ENCODE results near the gene CYP4F3.
"Not testable (repeated sequence)": the region's sequence is repeated elsewhere in the genome, so short reads cannot be mapped to it uniquely, and the experiment has no call there.

The CYP4F3 gene

DNA sequence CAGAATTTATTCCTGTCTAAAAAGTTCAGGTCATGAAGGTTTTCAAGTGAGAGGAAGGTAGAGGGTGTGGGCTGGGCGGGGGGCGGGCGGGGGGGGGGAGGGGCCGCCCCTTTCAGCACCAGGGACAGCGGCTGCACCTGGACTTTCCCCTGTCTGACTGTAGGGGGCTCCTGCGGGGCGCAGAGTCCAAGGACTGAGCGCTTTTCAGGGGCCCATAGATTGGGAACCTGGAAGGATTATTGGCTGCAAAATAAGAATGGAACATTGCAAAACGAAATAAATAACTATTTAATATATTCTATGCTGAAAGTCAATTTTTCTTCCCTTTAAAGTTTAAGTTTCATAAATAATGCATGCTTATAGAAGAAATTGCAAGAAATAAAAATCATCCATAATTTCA, 8.9 kb upstream of the CYP4F3 start:
- no peak for DNase-seq

DNA sequence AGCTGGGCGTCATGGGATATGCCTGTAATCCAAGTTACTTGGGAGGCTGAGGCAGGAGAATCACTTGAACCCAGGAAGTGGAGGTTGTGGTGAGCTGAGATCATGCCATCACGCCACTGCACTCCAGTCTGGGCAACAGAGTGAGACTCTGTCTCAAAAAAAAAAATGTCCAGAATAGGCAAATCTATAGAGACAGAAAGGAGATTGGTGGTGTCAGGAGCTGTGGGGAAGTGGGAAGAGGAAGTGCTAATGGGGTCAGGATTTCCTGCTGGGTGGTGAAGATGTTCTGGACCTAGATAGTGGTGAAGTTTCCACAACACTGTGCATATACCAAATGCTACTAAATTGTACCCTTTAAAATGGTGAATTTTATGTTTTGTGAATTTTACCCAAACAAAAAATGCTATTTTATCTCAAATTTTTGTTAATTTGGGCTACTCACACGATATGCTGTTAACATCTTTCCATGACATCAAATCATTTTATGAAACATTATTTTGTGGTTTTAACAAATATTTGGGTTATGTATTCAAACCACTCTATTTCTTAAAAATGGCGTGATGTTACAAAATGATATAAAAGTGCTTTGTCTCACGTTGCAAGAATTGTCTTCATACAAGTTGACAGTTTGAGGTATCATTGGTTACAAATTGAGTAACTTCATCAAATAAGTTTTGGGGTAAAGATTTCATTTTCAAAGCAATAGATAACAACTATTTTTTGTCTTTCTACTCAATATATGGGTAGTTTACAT, 7.4 kb upstream of the CYP4F3 start:
- no peak for DNase-seq

DNA sequence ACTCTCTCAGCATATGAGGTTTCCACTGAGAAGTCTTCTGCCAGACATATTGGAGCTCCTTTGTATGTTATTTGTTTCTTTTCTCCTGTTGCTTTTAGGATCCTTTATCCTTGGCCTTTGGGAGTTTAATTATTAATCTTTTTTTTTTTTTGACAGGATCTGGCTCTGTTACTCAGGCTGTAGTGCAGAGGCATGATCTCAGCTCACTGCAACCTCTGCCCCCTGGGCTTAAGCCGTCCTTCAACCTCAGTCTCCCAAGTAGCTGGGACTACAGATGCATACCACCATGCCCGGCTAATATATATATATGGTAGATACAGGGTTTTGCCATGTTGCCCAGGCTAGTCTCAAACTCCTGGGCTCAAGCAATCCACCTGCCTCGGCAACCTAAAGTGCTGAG, 6.6 kb upstream of the CYP4F3 start:
- no peak for DNase-seq

DNA sequence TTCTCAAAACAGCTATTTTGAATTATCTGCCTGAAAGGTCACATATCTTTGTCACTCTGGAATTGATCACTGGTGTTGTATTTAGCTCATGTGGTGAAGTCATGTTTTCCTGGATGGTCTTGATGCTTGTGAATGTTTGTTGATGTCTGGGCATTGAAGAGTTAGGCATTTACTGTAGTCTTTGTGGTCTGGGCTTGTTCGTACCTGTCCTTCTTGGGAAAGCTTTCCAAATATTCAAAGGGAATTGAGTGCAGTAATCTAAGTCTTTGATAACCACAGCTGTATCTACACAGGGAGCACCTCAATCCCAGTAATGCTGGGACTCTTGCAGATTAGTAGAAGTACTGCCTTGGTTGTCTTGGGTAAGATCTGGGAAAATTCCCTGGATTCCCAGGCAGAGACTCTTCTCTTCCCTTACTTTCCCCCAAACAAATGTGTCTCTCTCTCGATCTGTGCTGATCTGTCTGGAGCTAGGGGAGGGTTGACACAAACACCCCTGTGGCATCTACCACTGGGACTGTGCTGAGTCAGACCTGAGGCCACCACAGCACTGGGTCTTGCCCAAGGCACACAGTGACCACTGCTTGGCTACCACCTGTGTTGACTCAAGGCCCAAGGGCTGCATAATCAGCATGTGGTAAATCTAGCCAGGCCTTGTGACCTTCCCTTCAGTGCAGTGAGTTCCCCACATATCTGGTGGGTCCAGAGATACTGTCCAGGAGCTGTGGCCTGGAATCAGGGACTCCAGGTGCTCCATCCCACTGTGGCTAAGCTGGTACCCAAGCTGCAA, 5.5 kb upstream of the CYP4F3 start:
- no peak for DNase-seq

DNA sequence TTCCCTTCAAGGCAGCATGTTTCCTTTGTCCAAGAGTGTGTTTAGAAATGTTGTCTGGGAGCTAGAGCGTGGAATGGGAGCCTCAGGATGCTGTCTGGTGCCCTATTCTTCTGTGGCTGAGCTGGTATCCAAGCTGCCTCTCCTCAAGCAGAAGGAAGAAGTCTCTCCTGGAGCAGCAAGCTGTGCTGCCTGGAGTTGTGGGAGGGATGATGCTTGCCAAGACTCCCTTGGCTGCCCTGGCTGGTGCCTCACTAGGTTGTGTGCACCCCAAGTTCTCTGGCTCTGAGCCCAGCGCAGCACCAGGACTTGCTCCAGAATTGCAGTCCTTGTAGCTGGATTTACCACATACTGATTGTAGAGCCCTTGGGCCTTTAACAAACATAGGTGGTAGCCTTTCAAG, 4.7 kb upstream of the CYP4F3 start:
- DNase-seq = no peak

DNA sequence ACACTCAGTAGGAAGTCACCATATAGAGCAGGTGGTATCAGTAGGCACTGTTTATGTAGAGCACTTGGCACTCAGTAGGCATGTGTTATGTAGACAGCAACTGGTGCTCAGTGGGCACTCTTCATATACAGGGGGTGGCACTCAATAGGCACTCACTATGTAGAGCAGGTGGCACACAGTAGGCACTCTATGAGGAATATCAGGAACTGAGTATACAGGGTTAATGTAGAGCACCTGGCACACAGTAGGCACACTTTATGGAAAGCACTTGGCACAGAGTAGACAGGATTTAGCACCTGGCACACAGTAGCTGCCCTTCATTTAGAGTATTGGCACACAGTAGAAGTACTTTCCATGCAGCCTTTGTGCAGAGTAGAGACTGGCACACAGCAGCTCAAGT, 1.1 kb upstream of the CYP4F3 start:
- DNase-seq = no peak

DNA sequence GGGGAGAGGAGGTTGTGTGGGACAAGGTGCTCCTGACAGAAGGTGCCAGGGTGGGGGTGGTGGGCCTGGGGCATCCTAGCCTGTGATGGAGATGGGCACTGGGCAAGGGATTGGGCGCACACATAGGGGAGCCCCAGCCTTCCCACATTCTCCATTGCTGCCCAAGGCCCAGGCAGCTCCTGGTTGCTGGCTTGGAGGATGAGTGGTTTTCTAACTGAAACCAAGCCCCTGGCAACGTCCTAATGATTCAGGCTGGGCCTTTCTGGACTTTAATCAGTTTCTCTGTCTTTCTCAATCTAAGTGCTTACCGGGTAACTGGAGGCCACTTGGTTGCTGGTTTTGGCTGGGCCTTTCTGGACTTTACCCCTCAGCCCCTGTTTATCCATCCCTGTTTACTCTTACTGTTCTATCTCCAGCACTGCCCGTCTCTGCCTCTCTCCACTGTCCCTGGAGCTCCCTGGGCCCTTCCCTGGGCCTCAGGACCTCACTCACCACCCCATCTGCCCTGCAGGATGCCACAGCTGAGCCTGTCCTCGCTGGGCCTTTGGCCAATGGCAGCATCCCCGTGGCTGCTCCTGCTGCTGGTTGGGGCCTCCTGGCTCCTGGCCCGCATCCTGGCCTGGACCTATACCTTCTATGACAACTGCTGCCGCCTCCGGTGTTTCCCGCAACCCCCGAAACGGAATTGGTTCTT, 354 bp downstream of the CYP4F3 start:
- DNase-seq = no peak

DNA sequence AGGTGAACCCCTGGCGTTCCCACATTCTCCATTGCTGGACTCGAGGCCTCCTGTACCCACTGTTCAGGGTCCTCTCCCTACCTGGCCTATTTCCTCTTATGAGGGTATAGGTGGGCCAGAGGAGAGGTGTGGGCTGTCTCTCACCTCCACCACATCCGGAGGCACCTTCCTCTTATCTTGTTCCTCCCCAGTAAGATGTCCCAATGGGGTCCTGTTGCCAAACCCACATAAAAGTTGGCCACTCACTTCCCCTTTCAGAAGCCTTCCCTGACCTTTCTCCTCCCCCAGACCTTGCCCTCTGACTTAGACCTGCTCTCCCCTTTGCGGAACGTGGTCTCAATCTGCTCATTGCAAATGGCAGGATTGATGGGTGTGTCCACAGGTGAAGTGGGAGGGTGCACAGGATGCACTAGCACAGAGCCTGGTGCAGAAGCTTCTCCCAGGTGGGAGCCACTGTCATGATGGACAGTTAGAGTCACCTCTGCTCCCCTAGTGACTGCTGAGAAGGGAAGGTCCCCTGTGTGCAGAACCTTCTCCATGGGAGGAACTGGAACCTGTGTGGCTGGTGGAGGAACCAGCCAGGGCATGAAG, 1.3 kb downstream of the CYP4F3 start:
- no peak for DNase-seq

DNA sequence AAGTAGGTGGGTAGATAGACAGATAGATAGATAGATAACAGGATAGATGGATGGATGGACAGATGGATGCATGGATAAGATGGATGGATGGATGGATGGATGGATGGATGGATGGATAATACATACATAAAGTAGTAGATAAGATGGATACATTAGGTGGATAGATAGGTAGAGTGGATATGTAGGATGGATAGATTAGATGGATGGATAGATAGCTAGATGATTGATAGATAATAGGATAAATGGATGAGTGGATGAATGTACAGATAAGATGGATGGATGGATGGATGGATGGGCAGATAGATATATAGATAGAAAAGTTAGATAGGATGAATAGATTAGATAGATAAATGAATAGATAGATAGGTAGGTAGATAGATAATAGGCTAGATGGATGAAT, 2.1 kb downstream of the CYP4F3 start:
- DNase-seq = no peak

DNA sequence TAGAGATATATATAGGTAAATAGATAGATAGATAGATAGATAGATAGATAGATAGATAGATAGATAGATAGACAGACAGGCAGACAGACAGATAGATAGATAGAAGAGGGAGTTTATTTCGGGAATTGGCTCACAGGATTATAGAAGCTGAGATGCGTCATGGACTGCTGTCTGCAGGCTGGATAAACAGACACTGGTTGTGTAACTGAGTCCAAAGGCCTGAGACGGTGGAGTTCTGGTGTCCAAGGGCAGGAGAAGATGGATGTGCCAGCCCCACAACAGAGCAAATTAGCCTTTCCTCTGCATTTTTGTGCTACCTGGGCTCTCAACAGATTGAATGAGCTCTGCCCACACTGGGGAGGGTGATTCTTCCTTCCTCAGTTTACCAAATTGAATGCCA, 2.7 kb downstream of the CYP4F3 start:
- no peak for DNase-seq

DNA sequence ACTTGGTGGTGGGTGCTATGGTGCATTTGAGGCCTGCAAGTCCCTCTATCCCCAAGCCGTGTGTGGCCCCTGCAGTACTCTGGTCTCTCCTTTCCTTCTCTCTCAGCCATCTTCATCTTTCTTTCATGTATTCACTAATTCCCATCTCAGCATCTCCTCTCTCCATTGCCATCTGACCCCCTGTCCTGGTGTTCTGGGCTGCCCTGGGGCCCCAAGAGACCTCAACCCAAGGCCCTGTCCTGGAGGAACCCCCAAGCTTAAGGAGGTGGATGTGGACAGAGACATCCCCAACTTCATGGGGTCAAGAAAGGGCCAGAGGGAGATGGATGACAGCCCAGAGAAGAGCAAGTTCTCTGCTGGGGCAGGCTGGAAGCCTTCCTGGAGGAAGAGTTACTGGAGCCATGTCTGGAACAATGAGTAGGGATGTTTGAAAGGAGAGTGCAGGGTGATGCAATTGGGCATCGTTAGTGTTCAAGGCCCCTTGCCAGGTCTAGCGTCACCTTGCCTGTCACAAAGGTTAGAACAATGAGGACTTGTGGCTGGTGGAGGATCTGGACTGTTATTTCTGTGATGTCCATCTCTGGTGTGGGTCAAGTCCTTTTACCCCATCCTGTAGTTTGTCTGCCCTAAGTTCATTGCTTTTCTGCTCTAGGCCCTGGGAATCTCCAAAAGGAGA, 3.5 kb downstream of the CYP4F3 start:
- no peak for DNase-seq

DNA sequence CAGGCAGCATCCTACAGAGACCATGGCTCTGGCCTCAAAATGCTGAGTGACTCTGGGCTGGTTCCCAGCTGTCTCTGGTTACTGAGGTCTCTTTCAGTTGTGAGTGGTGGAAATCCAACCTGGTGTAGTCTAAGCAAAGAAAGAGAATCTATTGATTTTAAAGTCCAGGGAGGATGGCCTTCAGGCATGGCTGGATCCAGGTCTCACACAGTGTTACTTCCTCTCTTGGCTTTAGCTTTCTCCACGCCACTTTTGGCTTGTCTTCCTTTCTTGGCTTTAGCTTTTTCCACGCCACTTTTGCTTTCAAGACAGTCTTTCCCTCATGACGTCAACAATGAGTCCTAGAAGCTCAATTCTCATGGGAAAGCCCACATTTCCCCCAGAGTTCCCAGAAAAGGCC, 4.1 kb downstream of the CYP4F3 start:
- DNase-seq = no peak

DNA sequence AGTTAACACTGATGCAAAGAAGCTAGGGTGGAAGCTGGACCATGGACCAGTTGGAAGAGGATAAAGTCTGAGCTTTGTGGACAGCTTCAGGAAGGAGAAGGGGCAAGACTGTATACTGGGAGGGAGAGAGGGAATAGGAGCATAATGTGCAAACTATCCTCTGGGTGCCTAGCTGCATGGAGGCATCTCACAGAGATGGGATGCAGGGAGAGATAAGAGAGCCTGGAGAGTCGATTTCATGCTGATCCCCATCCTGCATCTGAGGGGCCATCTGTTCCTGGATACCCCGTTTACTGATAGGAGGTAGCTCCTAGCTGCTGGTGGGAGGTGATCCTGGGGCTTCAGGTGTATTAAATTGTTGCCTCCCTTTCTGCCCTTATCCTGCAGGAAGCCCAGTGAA, 8.8 kb downstream of the CYP4F3 start:
- DNase-seq = no peak

DNA sequence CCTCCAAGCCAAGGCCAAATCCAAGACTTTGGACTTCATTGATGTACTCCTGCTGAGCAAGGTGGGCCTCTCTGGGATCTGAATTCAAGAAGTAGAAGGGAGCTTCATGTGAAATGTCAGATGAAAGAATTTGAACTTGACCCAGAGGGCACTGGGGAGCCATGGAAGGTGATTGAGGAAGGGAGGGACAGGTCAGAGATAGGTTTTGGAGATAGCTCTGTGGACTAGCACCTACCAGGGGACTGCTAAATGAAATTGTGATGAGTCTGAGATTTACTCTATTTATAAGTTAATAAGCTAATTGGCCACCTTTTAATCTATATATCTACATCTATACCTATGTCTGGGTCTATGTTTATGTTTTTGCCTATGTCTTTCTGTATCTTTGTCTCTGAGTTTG, 9.4 kb downstream of the CYP4F3 start:
- not testable (repeated sequence) for DNase-seq

DNA sequence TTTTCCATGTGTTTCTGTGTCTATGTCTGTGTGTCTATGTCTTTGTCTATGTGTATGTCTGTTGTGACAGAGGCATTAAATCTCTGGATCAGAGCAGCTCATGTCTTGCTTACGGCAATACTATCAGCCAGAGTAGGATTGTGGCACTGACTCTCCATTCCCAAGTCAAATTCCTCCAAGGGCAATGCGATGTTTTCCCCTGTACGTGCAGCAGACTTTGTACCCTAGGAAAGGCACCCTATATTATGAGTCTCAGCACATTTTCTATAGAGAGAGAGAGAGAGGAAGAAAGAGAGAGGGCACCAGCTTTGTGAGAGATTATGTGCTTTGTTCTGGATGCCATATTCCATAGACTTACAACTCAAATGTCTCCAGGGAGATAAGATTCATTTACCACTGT, 11.1 kb downstream of the CYP4F3 start:
- DNase-seq = no peak

DNA sequence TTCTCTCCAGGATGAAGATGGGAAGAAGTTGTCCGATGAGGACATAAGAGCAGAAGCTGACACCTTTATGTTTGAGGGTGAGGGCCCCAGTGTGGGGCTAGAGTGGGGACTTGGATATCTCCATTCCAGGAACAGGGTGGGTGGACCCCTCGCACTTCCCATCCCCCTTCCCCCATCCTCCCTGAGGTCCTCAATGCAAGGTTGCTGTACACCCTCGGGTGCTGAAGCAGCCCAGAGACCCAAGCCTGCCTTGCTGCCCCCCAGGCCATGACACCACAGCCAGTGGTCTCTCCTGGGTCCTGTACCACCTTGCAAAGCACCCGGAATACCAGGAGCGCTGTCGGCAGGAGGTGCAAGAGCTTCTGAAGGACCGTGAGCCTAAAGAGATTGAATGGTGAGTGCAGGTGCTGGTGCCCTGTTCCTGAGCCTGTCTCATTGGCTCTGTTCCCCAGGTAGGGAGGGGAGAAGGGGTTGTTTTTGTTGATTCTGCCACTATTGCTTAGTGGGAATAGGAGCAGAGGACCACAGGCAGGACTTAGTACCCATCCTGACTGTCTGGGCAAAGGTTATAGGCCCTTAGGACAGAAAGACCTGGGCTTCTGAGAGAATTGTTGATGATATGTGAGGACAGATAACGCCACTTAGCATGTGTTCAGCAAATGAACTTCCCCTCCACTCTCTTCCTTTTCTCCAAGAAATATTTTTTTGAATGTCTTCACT, 12.0 kb downstream of the CYP4F3 start:
- no peak for DNase-seq

DNA sequence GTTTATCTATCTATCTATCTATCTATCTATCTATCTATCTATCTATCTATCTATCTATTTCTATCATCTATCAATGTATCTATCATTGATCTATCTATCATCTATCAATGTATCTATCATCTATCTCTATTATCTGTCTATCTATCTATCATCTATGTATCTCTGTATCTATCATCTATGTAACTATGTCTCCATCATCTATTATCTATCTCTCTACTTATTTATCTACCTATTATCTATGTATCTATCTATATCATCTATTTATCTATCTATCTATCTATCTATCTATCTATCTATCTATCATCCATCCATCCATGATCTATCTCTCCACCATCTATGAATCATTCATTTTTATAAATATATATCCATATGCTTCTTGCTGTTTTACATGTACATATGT, 15.8 kb downstream of the CYP4F3 start:
- no peak for DNase-seq

DNA sequence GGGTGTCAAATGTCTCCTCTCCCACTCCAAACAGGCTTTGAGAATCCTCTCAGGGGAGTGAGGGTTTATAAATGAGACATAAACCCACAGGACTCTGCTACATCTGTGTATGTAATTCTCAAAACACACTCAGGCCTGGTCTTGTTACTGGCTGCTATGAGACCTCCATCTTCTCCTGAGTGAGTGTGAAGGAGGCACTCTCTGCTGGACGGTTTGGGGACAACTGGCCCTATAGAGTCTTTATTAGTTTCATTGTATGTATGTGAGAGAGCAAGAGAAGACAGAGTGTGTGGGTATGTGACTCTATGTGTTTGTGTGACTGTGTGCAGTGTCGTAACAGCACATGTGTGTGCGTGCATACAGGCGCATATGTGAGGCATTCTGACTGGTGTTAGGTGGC, 22.6 kb downstream of the CYP4F3 start:
- DNase-seq = no peak

DNA sequence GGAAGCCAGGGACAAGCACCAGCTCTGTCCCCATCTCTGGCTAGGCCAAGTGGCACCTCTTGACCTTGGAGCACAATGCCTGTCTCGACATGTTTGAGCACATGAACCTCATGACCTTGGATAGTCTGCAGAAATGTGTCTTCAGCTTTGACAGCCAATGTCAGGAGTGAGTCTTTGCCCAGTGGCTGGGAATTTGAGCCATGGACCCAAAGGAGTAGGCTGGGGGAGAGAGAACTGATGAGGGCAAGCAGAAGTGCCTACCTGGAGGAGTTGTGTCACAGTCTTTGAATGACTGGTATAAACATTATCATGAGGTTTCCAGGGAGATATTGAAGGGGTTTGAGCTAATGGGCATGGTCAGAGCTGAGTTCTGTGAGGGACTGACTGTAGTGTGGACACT, 25.5 kb downstream of the CYP4F3 start:
- no peak for DNase-seq

DNA sequence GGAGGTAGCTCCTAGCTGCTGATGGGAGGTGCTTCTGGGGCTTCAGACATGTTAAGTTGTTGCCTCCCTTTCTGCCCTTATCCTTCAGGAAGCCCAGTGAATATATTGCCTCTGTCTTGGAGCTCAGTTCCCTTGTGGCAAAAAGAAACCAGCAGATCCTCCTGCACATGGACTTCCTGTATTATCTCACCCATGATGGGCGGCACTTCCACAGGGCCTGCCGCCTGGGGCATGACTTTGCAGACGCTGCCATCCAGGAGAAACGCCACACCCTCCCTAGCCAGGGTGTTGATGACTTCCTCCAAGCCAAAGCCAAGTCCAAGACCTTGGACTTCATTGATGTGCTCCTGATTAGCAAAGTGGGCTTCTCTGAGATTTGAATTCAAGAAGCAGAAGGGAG, 26.2 kb downstream of the CYP4F3 start:
- DNase-seq = no peak

DNA sequence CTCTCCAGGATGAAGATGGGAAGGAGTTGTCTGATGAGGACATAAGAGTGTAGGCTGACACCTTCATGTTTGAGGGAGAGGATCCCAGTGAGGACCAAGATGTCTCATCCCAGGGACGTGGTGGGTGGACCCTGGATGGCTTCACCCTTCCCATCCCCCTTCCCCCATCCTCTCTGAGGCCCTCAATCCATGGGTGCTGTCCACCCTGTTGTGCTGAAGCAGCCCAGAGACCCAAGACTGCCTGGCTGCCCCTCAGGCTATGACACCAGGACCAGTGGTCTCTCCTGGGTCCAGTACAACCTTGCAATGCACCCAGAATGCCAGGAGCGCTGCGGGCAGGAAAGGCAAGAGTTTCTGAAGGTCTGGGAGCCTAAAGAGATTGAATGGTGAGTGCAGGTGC, 28.7 kb downstream of the CYP4F3 start:
- DNase-seq = no peak

DNA sequence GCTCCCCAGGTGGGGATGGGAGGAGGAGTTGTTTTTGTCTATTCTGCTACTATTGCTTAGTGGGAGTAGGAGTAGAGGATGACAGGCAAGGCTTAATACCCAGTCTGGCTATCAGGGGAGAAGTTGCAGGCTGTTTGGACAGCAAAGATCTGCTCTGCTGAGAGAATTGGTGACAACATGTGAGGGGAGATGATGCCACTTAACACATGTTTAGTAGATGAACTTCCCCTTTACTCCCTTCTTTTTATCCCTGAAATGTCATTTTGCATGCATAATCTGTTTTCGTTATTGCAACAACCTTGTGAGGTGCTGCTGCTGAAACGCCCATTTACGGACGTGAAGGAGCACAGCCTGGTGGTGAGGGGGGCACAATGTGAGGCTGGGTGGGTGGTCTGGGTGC, 29.2 kb downstream of the CYP4F3 start:
- DNase-seq = no peak
